Ovary (tissue), 3 donors: Measurements from ENCODE around the gene MAGEA12.
"Not testable (repeated sequence)": the region's sequence is repeated elsewhere in the genome, so short reads cannot be mapped to it uniquely, and the experiment has no call there.

Experiments used
- EP300 ChIP-seq: sonication (generic); formaldehyde crosslinking; IDR thresholded peaks from one replicate; pipeline ENCODE4 v1.6.1; 2017; ENCODE audit warnings: antibody characterized with exemption
- POLR2A ChIP-seq: fragments of 450-650 bp; IDR thresholded peaks from one replicate; pipeline ENCODE4 v1.6.1; 2017; ENCODE audit warnings: antibody characterized with exemption, mild to moderate bottlenecking, moderate library complexity
- TF ChIP-seq, protein P1 (sequence below), 3 donors: fragments of 450-650 bp in 2 of 3; fragments of 200-600 bp in 1 of 3; IDR thresholded peaks; one replicate each; pipeline versions ENCODE4 v1.5.1 to v1.8.0; 2016 to 2022; ENCODE audit warnings: antibody characterized with exemption in 3 of 3, mild to moderate bottlenecking in 1 of 3
- donor health status: DM: no; HTN: no; CAD: no.

- TF ChIP-seq, protein P1, sequence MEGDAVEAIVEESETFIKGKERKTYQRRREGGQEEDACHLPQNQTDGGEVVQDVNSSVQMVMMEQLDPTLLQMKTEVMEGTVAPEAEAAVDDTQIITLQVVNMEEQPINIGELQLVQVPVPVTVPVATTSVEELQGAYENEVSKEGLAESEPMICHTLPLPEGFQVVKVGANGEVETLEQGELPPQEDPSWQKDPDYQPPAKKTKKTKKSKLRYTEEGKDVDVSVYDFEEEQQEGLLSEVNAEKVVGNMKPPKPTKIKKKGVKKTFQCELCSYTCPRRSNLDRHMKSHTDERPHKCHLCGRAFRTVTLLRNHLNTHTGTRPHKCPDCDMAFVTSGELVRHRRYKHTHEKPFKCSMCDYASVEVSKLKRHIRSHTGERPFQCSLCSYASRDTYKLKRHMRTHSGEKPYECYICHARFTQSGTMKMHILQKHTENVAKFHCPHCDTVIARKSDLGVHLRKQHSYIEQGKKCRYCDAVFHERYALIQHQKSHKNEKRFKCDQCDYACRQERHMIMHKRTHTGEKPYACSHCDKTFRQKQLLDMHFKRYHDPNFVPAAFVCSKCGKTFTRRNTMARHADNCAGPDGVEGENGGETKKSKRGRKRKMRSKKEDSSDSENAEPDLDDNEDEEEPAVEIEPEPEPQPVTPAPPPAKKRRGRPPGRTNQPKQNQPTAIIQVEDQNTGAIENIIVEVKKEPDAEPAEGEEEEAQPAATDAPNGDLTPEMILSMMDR (IDR thresholded peaks at IDR 0.05), result not testable (repeated sequence)
- not testable (repeated sequence) for TF ChIP-seq EP300, POLR2A
Measured at GRCh38 chrX:152758918-152759317, 25.4 kb downstream of the MAGEA12 start, which contains the start of gene CSAG3.
